Activated T-helper 17 cell treated with anti-CD3 and anti-CD28 coated beads, Interleukin-2, amount 50 U/mL, for 72 hours (primary cell): ENCODE data around the gene GPR162. TPM values are rescaled to one million over a fixed set of nuclear protein-coding genes. Genes with fewer than 3 reads are reported as not detected.

Experiments used
- ATAC-seq: fragments of 150-1000 bp; cut with Tn5 transposase; replicated peaks from 2 replicates; pipeline ENCODE4 v1.10.0; 2021; ENCODE audit warnings: mild to moderate bottlenecking, moderate library complexity
- H3K27ac Mint-ChIP-seq: one replicate; pipeline ENCODE4 v1.8.0; 2022; ENCODE audit warnings: mixed read lengths
- H3K27me3 Mint-ChIP-seq: one replicate; pipeline ENCODE4 v1.8.0; 2022; ENCODE audit warnings: mixed read lengths
- H3K36me3 Mint-ChIP-seq: one replicate; pipeline ENCODE4 v1.8.0; 2022; ENCODE audit warnings: low read depth, mild to moderate bottlenecking, mixed read lengths
- H3K4me1 Mint-ChIP-seq: one replicate; pipeline ENCODE4 v1.8.0; 2022; ENCODE audit warnings: mixed read lengths
- H3K4me3 Mint-ChIP-seq: one replicate; pipeline ENCODE4 v1.8.0; 2022; ENCODE audit warnings: mild to moderate bottlenecking, mixed read lengths
- H3K9me3 Mint-ChIP-seq: one replicate; pipeline ENCODE4 v1.8.0; 2022; ENCODE audit warnings: mixed read lengths
- total RNA-seq, 2 donors: library from RNA; stranded (reverse); gene quantifications; one replicate each; pipeline ENCODE4 v1.2.3, GENCODE V29; 2022

The GPR162 gene
- total RNA-seq, 2 donors from 2014 or later, result 0.15 to 0.37 TPM

GRCh38 chr12:6846316-6846869 is 24.8 kb downstream of the GPR162 start:
- Mint-ChIP-seq H3K36me3 (peaks cover 18% of the 10 kb centered on the region), H3K9me3 (no peaks in the 10 kb centered on the region), H3K27ac (no peak overlapping the region)

GRCh38 chr12:6847676-6848075 is 26.1 kb downstream of the GPR162 start:
- Mint-ChIP-seq H3K27me3 (no peaks in the 10 kb centered on the region), H3K4me1 (peaks cover 11% of the 10 kb centered on the region), H3K36me3 (peaks cover 24% of the 10 kb centered on the region), H3K4me3 (no peak overlapping the region), H3K9me3 (no peaks in the 10 kb centered on the region), H3K27ac (peak overlapping the region; percentile 20)
- no peak for ATAC-seq

More at GRCh38 chr12:6846316-6846869, 24.8 kb downstream of the GPR162 start:
- Mint-ChIP-seq H3K4me3 (no peak overlapping the region), H3K27me3 (no peaks in the 10 kb centered on the region), H3K4me1 (peaks cover 11% of the 10 kb centered on the region)
- no peak for ATAC-seq

GRCh38 chr12:6849427-6849826 is 27.8 kb downstream of the GPR162 start:
- H3K27ac Mint-ChIP-seq, result peak overlapping the region; percentile 55

GRCh38 chr12:6849976-6850560 is 28.4 kb downstream of the GPR162 start:
- no peaks in the 10 kb centered on the region for H3K27me3 Mint-ChIP-seq
- H3K4me1 Mint-ChIP-seq, result peaks cover 20% of the 10 kb centered on the region
- ATAC-seq, result no peak
- H3K9me3 Mint-ChIP-seq, result no peaks in the 10 kb centered on the region
- peak overlapping the region; percentile 86 for H3K4me3 Mint-ChIP-seq
- H3K27ac Mint-ChIP-seq, result peak overlapping the region; percentile 91
- H3K36me3 Mint-ChIP-seq, result peaks cover 39% of the 10 kb centered on the region

More at GRCh38 chr12:6849427-6849826, 27.8 kb downstream of the GPR162 start:
- Mint-ChIP-seq H3K36me3 (peaks cover 33% of the 10 kb centered on the region), H3K4me3 (peak overlapping the region; percentile 86), H3K9me3 (no peaks in the 10 kb centered on the region), H3K27me3 (no peaks in the 10 kb centered on the region), H3K4me1 (peaks cover 20% of the 10 kb centered on the region)
- no peak for ATAC-seq

GRCh38 chr12:6850796-6851152 is 29.2 kb downstream of the GPR162 start:
- no peak for ATAC-seq
- Mint-ChIP-seq H3K27me3 (no peaks in the 10 kb centered on the region), H3K36me3 (peaks cover 46% of the 10 kb centered on the region), H3K4me1 (peaks cover 20% of the 10 kb centered on the region), H3K27ac (peak overlapping the region; percentile 91), H3K9me3 (no peaks in the 10 kb centered on the region), H3K4me3 (peak overlapping the region; percentile 86)

- H3K4me3 Mint-ChIP-seq, result peak within 1 kb of the TSS; percentile 86
- peaks cover 52% of the 10 kb centered on the region for H3K36me3 Mint-ChIP-seq
- H3K27ac Mint-ChIP-seq, result peak within 1 kb of the TSS; percentile 91
- peaks cover 20% of the 10 kb centered on the region for H3K4me1 Mint-ChIP-seq
- H3K27me3 Mint-ChIP-seq, result no peaks in the 10 kb centered on the region
- no peaks in the 10 kb centered on the region for H3K9me3 Mint-ChIP-seq
- peak; percentile 67 for ATAC-seq
These were observed 29.7 kb downstream of the GPR162 start, which contains the start of gene CDCA3 for GRCh38 chr12:6851153-6851920. TSS of gene CDCA3 (minus strand) at chr12:6851286. CDS start at chr12:6850952, 334 bp downstream.

GRCh38 chr12:6851921-6852650 is 30.5 kb downstream of the GPR162 start, which contains the start of gene USP5:
TSS of gene USP5 (plus strand) at chr12:6852150. CDS start at chr12:6852180, 30 bp downstream.
- Mint-ChIP-seq H3K36me3 (peaks cover 59% of the 10 kb centered on the region), H3K27ac (peak within 1 kb of the TSS; percentile 91), H3K4me3 (peak within 1 kb of the TSS; percentile 86), H3K9me3 (no peaks in the 10 kb centered on the region), H3K27me3 (no peaks in the 10 kb centered on the region), H3K4me1 (peaks cover 20% of the 10 kb centered on the region)
- peak; percentile 80 for ATAC-seq

GRCh38 chr12:6852651-6853354 is 31.2 kb downstream of the GPR162 start:
- Mint-ChIP-seq H3K4me1 (peaks cover 20% of the 10 kb centered on the region), H3K36me3 (peaks cover 59% of the 10 kb centered on the region), H3K9me3 (no peaks in the 10 kb centered on the region), H3K4me3 (peak overlapping the region; percentile 86), H3K27me3 (no peaks in the 10 kb centered on the region), H3K27ac (peak overlapping the region; percentile 91)
- peak; percentile 10 for ATAC-seq

GRCh38 chr12:6853626-6854025 is 32.0 kb downstream of the GPR162 start:
- no peak for ATAC-seq
- no peaks in the 10 kb centered on the region for H3K9me3 Mint-ChIP-seq
- H3K4me3 Mint-ChIP-seq, result peak overlapping the region; percentile 86
- H3K36me3 Mint-ChIP-seq, result peaks cover 67% of the 10 kb centered on the region
- H3K27ac Mint-ChIP-seq, result peak overlapping the region; percentile 91
- no peaks in the 10 kb centered on the region for H3K27me3 Mint-ChIP-seq
- H3K4me1 Mint-ChIP-seq, result peaks cover 20% of the 10 kb centered on the region

GRCh38 chr12:6854036-6854435 is 32.4 kb downstream of the GPR162 start:
- peaks cover 70% of the 10 kb centered on the region for H3K36me3 Mint-ChIP-seq
- no peaks in the 10 kb centered on the region for H3K27me3 Mint-ChIP-seq
- H3K27ac Mint-ChIP-seq, result peak overlapping the region; percentile 91
- no peak for ATAC-seq
- peak overlapping the region; percentile 86 for H3K4me3 Mint-ChIP-seq
- peaks cover 20% of the 10 kb centered on the region for H3K4me1 Mint-ChIP-seq
- no peaks in the 10 kb centered on the region for H3K9me3 Mint-ChIP-seq

GRCh38 chr12:6855322-6855721 is 33.7 kb downstream of the GPR162 start:
- Mint-ChIP-seq H3K4me1 (peaks cover 12% of the 10 kb centered on the region), H3K27me3 (no peaks in the 10 kb centered on the region), H3K36me3 (peaks cover 73% of the 10 kb centered on the region), H3K27ac (no peak overlapping the region), H3K4me3 (no peak overlapping the region), H3K9me3 (no peaks in the 10 kb centered on the region)
- ATAC-seq, result no peak

GRCh38 chr12:6858799-6859198 is 37.2 kb downstream of the GPR162 start:
- Mint-ChIP-seq H3K27ac (no peak overlapping the region), H3K27me3 (no peaks in the 10 kb centered on the region), H3K9me3 (no peaks in the 10 kb centered on the region), H3K4me1 (peaks cover 9% of the 10 kb centered on the region), H3K36me3 (peaks cover 100% of the 10 kb centered on the region), H3K4me3 (no peak overlapping the region)
- no peak for ATAC-seq

GRCh38 chr12:6860116-6860515 is 38.5 kb downstream of the GPR162 start:
- no peaks in the 10 kb centered on the region for H3K27me3 Mint-ChIP-seq
- ATAC-seq, result no peak
- H3K27ac Mint-ChIP-seq, result no peak overlapping the region
- H3K4me1 Mint-ChIP-seq, result peaks cover 4% of the 10 kb centered on the region
- H3K9me3 Mint-ChIP-seq, result no peaks in the 10 kb centered on the region
- peaks cover 98% of the 10 kb centered on the region for H3K36me3 Mint-ChIP-seq
- H3K4me3 Mint-ChIP-seq, result no peak overlapping the region

GRCh38 chr12:6860942-6861341 is 39.3 kb downstream of the GPR162 start:
- H3K27ac Mint-ChIP-seq, result peak overlapping the region; percentile 34
- no peak for ATAC-seq
- no peak overlapping the region for H3K4me3 Mint-ChIP-seq
- H3K36me3 Mint-ChIP-seq, result peaks cover 98% of the 10 kb centered on the region
- H3K27me3 Mint-ChIP-seq, result no peaks in the 10 kb centered on the region
- H3K4me1 Mint-ChIP-seq, result peaks cover 4% of the 10 kb centered on the region
- no peaks in the 10 kb centered on the region for H3K9me3 Mint-ChIP-seq
